Activated T-cell treated with anti-CD3 and anti-CD28 coated beads, Interleukin-2, amount 50 U/mL, for 48 hours (primary cell): ENCODE measurements around the gene MAN1C1.
"Not testable (repeated sequence)": the region's sequence is repeated elsewhere in the genome, so short reads cannot be mapped to it uniquely, and the experiment has no call there.

Experiments used
- DNase-seq, 2 experiments: peaks; one replicate each; pipeline ENCODE4 v3.0.0-alpha.2; 2020

Gene MAN1C1

DNA sequence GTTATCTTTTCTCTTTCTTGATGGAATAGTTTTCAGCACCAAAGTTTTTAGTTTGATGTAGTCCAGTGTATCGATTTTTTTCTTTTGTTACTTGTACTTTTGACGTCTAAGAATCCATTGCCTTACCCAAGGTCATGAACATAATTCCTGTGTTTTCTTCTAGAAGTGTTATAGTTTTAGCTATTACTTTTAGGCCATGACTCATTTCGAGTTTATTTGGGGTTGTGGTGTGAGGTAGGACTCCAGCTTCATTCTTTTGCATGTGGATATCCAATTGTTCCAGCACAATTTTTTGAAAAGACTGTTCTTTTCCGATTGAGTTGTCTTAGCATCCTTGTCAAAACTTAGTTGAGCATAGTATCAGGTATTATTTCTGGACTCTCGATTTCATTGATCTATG is 104.0 kb downstream of the MAN1C1 start:
- DNase-seq: no peak

DNA sequence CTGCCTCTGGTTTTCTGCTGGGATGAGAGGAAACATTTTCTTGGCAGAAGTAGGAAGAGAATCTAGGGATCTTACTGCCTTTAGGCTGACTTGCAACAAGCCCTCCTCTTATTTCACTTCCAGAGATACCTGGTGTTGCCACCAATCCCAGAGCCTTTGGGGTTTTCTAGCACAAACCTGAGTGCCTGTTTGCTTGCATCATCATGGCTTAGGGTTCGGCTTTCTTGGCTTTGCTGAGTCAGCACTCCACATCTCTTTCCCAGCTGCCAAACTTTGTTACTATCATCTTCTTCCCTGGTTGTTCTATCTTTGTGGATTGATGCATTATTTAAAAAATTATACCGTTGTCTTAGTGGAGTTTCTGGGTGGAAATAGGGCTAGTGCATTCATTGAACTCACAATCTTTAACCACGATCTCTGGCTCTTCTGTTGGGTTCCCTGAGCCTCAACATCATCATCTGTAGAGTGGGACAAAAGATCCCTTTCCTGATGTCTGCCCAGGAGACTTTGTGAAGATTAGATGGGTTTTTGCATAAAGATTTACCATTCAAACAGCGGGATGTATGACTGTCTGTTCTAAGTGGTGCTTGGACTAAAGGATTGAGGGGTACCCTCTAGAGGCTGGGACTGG is 106.8 kb downstream of the MAN1C1 start:
- DNase-seq: no peak

DNA sequence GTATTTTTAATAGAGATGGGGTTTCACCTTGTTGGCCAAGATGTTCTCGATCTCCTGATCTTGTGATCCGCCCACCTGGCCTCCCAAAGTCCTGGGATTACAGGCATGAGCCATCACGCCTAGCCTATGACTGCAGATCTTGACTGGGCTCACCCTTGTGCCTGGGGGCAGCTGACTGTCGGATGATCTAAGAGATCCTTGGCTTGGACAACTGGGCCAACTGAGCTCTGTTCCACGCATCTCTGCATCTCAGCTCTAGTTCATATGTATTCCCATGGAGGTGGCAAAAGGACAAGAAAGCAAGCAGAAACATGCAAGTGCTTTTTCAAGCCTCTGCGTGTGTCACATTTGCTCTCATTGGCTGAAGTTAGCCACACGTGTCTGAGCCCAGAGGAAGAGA is 107.6 kb downstream of the MAN1C1 start:
- no peak for DNase-seq

DNA sequence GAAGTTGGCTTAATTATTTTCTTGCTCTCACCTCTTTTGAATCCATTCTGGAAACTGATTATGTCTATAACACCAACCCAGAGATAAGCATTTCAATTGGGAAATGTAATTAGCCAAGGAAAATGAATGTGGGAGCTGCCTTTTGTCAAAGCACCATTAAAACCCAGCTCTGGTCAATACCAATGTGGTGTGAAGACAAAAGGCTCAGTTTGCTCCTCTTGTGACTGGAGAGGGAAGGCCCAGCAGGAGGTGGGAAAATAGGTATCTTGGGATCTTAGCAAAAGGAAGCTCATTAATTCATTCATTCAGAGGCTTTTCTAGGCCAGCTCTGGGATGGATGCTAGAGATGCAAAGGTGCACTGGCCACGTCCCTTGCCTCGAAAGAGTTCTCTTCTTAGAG is 108.4 kb downstream of the MAN1C1 start:
- DNase-seq: no peak

DNA sequence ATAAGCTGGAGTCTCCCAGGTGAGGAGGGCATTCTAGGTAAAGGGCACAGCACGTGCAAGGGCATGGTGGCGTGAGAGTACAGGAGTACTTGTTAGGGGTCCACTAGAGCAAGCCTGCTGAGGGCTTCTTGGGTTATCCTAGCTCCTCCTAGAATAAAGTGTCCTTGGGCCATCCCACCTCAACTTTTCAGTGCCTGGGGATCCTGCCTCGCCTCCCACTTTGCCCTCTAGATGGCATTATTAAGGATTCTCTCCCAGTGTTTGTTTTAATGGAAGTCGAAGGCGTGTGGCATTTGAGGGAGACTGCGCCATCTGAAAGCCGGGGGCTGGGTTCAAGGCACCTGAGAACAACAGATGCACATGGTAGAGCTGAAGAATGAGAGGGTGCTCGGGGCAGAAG is 108.9 kb downstream of the MAN1C1 start:
- no peak for DNase-seq

DNA sequence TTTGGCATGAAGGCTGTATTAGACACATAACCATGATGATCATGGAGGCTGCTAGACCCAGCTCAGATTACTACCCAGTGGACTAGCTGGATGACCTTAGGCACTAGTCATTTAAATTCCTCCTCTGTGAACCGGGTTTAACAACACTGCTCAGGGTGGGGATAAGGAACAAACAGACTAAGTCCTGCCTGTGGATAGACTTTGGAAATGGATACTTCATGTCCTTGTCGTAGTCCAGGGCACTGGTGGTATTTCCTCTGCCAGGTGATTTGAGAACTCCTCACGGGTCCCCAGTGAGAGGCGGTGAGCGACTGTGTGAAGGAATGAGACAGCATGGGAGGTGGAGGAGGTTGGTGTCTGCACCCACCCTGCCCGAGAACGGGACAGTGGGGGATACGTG is 110.5 kb downstream of the MAN1C1 start:
- no peak for DNase-seq

DNA sequence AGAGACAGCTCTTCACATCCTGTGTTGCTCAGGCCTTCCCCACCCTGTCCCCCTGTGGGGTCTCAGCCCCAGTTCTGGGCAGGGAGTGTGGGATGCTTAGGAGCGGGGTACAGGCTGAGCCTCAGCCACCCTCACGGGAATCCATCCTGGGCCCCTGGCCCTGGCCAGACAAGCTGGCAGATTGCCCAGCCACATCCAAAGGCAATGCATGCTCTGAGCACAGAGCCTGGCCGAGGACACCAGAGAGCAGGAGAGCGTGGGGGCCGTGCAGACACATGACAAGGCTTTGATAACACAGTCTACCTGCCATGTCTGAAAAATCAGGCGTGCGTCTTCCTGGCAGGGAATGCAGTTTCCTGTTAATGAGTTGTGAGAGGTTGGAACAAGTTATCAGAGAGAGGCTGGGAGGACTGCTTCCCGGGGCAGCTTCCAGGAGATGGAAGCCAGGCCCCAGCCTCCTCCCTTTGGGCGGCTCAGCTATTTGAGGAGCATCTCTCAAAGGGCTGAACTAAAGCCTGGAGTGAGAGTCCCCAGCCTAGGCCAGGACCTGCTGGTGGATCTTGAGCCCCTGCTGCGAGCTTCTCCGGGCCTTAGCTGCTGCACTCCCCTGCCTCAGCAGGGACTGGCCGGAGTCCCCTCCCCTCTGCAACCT is 111.2 kb downstream of the MAN1C1 start:
- DNase-seq: no peak

DNA sequence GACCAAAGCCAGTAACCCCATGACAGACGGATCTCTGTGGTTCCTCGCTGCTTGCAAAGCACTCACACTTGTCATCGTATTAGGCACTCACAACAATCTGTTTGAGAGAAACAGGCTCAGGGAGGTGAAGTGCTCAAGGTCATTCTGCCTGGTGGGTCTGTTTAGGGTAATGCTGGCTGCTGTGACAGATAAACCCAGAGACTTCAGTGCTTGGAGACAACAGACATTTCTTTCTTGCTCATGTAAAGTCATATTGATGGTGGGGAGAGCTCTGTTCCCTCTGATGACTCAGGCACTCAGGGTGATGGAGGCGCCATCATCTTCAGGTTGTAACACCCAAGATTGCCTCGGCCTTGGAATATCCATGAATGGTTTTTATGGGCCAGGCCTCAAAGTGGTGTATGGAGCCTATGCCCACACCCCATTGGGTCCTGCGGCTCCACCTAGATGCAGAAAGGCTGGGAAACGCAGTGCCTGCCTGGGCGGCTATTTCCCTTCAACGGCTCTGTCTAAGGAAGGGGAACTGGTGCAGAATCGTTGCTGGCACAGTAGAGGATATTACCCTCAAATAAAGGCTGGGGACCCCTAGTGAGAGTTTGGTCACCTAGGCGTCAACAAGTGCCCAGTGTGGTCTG is 111.8 kb downstream of the MAN1C1 start:
- DNase-seq: no peak

DNA sequence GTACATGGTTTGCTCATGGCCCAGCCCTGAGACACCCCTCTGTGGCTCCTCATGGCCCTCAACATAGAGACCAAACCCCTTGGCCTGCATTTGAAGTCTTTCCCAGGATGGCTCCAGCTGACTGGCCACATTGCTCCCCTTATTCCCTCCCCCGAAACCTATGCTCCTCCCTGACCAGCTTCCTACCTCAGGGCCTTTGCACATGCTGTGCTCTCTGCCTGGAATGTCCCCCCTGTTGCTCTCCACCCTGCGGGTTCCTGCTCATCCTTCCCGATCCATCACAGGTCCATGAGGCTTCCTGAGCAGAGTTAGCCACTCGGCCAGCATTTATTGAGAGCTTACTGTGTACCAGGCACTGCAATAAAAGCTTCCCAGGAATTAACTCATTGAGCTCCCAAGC is 112.5 kb downstream of the MAN1C1 start:
- no peak for DNase-seq

DNA sequence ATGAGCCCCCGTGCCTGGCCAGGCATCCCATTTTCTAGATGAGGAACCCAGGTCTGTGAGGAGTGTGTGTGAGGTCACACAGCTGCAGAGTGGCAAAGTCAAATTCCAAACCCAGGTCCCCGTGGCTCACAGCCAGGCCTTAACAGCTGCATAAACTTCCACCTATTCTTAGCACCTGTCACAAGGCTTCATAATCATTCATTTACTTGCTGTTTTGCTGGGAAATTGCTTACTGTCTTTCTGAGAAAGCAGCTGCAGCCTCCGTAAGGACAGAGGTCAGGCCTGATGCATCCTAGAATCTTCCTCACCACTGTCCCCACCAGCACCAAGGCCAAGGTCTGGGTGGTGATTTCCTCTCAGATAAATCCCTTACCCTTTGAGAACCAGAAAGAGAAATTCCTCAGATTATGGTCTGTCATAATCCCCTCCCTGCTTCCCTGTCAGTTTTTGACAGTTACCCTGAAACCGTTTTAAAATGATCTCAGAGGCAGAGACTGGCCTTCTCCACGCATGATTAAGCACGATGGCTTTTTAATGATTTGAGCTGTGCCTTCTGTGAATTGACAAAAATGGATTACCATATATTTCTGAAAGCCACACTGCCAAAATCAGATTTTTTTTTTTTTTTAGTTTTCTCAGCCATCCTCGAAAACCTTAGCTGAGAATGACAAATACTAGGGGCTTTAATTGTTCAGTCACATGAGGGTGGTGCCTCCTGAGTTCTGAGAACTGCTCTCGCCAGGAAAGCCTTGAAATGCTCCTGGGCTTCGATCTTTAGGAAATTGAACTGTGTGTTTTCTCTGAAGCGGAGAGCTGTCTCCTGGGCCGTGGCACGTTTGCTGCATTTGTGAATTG is 113.4 kb downstream of the MAN1C1 start:
- DNase-seq: no peak

DNA sequence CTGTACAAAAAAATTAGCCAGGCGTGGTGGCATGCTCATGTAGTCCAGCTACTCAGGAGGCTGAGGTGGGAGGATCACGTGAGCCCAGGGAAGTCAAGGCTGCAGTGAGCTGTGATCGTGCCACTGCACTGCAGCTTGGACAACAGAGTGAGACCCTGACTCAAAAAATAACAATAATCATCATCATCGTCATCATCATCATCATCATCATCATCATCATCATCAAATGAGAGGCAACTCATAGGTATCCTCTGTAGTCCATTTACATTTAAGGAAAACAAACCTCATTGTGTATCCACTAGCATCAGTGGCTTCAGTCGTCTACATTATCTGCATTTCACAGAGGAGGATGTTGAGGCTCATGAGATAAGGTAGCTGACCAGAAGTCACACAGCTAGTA is 114.6 kb downstream of the MAN1C1 start:
- no peak for DNase-seq

DNA sequence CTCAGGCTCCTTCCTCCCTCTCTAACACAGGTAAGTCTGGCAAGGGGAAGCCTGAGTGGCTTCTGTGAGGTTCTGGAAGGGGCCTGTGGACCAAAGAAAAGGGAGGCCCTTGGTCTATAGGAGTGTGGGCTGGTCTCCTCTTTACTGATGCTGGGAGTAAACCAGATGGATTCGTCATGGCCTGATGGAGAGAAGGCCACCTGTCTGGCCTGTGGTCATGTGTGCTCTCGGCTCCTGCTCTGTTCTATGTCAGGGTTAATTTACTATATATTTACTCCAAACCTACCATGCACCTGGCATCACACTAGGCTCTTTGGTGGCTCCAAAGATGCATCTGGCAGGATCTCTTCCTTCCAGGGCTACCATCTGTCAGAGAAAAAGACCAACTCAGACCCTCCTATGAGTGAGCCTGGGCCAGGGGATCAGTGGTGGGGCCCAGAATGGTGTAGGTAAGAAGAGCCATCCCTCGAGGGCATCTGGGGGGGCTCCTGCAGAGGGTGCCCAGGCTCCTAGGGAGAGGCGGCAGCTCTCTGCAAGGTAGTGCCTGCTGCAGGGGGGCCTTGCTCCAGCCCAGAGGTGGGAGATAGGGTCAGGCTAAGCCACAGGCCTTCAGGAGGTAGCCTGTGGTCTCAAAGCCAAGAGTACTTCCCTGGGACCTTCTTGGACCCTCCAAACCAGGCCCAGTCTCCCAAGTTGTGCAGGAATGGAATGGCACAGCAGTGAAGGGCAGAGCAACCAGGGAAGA is 115.2 kb downstream of the MAN1C1 start:
- DNase-seq: no peak

DNA sequence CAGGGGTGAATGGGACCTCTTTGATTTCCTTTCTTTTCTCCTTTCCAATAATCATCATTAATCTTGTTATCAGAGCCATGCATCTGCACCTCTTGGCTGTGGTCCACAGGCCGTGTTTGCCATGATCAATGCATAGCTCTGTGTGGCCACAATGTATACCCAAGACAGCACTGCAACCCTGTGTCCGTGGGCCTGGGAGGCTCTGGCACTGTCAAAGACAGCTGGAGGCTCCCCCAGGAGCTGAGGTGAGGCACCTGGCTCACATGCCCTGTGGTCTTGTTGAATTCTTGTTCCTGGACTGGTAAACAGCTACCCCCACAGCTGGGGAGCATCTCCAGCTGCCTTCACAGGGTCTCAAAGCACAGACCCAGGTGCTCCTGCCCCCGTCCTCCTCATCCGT is 116.2 kb downstream of the MAN1C1 start:
- DNase-seq: no peak

DNA sequence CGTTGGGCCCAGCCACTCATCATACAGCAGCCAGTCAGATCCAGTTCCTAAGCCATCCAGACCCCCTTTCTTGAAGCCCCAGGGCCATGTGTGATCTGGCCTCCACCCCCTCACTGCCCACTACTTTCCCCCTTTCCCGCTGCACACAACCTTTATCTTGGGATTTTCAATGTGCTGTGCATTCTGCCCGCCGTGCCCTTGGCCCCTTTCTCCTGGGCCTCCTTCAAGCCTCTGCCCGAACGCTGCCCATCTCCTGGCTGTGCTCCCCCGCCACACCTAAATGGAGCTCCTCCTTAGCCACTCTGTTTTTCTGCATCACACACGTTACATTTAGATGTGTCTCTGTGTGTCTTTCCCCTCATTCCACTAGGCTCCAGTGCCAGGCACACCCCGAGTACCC is 116.7 kb downstream of the MAN1C1 start:
- no peak for DNase-seq

DNA sequence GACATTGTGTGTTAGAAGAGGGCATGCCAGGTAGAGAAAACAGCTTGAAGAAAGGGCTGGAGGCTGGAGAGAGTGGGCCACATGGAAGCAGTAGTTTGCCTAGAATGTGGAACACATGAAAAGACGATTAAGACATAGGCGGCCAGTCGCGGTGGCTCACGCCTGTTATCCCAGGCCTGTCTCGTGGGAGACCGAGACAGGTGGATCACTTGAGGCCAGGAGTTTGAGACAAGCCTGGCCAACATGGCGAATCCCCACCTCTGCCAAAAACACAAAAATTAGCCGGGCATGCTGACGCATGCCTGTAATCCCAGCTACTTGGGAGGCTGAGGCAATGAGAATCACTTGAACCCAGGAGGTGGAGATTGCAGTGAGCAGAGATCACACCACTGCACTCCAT is 118.4 kb downstream of the MAN1C1 start:
- not testable (repeated sequence) for DNase-seq

DNA sequence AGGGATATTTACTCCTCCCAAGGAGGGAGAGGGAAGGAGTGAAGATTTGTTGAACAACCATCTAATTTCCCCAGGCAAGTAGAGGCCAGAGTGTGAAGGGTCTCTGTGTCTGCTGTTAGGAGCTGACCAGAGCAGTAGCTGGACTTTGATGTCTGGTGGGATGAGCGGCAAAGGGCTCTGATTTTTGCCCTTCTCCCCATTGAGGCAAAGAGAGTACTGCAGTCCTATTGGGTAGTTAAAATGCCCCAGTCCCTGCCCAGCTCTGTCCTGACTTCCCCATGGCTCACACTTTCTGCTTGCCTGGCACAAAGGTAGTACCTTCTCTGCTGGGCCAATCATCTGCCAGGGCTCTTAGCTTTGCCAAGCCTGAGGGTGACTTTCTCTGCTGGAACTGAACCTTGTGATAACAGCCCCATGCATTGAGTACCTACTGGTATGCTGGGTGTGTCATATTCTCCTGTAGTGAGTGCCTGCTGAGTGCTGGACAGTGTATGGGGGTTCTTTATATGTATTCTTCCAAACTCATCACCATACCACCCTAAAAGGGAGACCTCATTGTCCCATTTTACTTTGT is 119.5 kb downstream of the MAN1C1 start:
- DNase-seq: no peak

DNA sequence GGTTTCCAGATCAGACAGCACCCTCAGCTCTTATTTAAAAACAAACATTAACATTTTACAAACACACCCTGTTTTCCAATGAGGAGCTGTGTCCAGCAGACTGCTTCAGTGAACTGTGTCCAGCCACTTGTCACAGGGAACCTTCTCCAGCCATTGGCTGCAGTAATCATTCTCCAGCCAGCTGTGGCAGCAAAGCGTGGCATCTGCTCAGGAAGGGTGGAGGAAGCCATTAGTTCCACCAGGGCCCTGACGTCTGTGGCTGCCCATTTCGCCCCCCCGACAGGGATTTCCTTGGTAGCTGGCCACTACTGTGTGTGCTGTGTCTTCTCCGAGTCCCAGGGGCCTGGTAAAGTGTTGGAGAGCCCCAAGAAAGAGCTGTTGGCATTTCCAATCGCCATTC is 120.5 kb downstream of the MAN1C1 start:
- DNase-seq: no peak

DNA sequence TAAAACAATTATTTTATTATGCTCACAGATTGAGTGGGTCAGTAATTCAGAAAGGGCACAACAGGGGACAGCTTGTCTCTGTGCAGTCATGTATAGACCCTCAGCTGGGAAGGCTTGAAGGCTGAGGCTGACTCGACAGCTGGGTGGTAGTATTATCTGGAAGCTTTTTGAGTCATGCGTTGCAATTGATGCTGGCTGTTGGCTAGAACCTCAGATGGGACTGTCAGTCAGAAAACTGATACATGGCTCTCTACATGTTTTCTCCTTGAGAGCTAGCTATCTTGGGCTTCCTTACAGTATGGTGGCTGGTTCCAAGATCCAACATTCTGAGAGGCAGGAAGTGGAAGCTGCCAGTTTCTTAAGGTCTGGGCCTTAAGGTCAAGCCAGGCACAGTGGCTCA is 121.9 kb downstream of the MAN1C1 start:
- DNase-seq: no peak

DNA sequence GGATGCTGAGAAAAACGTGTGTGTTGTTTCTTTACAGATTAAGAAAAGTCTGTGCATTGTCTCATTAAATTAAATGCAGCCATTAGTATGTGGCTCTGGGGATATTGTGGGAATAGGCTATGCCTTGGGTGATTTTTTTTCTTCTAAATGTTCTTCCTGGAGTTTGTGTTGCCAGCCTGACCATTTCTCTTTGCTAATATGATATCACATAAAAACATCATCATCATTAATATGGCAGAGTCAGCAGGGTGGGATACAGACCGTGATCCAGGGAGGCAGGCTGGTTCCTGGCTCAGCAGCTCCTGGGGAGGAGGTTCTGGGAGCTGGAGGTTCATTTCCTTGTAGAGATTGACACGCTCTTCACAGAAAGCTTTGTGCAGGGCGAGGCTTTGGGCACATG is 122.8 kb downstream of the MAN1C1 start:
- no peak for DNase-seq

DNA sequence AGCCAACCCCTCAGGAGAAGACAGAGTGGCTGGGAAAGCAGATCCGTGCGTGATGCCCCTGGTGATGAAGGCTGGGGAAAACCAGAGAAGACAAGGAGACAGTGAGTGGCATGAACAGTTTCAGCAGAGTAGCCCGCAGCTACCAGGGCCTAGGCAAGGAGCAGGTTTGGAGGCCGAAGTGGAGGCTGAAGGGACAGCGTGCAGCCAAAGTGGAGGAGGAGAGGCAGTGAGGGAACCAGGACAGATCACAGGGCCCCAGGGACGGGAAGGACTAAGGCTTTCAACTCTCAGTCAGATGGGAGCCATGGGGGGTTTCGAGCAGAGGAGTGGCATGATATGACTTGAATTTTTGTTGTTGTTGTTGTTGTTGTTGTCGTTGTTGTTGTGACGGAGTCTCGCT is 123.5 kb downstream of the MAN1C1 start:
- DNase-seq: no peak

DNA sequence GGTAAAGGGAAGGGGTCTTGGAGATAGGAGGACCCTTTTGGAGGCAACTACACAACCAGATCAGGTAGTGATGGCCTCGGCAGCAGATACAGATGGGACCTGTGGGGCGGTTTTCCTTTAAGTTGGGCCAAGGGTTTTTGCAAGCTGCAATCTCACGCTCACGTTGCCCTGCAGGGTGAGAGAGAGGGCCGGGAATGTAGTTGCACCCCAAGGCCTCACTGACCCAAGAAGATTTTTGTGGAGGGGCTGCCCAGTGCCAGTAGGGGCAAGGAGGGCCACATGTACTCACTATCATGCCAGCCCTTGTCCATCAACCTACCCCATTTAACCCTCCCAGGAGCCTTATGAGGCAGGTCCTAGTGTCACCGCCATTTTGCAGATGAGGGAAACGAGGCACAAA is 125.7 kb downstream of the MAN1C1 start:
- no peak for DNase-seq
